ENCODE results near the gene XPC. TPM values are rescaled to one million over a fixed set of nuclear protein-coding genes. Genes with fewer than 3 reads are reported as not detected.
A peak's percentile ranks its signal among the peaks of the same experiment; 100 is the strongest.

The XPC gene
- total RNA-seq, 4 donors from 2014 or later, result 14.4 to 47.9 (median 30.0) TPM

DNA sequence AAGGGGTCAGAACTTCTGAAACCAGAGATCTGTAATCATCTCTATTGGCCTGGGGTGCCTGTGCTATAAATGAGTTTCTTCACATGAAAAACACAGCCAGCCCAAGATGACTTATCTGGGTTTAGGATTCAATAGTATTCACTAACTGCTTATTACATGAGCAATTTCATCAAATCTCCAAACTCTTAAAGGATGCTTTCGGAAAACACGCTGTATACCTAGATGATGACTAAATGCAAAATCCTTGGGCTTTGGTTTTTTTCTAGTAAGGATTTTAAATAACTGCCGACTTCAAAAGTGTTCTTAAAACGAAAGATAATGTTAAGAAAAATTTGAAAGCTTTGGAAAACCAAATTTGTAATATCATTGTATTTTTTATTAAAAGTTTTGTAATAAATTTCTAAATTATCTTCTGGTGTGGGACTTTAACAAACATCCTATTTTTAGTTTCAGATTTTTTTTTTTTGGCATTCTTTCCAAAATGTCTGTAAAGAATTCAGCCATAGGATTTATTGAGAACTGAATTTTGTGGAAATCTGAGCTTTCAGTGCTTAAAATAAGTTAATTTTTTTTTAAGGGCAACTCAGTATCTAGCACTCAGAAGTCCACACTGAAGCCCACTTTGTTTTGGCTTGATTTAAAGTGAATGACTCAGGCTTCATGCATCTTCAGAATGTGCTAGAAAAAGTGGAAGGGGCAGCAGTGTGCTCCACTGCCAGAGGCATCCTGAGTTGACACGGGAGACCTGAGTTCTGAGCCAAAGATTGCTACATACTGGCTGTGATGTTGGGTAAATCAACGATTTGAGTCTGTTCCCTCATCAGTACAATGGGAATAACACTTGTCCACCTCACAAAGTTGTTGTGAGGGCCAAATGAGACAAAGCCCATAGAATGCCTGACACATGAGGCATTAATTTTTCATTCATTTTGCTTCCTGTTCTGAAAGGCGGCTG, 34.9 kb downstream of the XPC start:
- Histone ChIP-seq H3K4me1 (peaks cover 21 to 76% (median 47%) of the 10 kb centered on the region in 3 donors), H3K9me3 (no peaks in the 10 kb centered on the region), H3K27ac (peak overlapping the region; percentile 73 to 93 (median 82)), H3K27me3 (no peaks in the 10 kb centered on the region), H3K36me3 (peaks cover 23 to 82% (median 24%) of the 10 kb centered on the region in 3 donors), H3K4me3 (peak overlapping the region in 1 of 4 donors; percentile 40)
- TF ChIP-seq CTCF (IDR thresholded peaks at IDR 0.05), result no peak
- no peak for TF ChIP-seq POLR2A (IDR thresholded peaks at IDR 0.05)
- intact Hi-C loops (cut with DNase I), result no loop called here
- 37 to 43% methylated on average over 7 of the region's 7 CpGs for WGBS, 2 donors
- no peak for DNase-seq

- Histone ChIP-seq H3K36me3 (peaks cover 20 to 82% (median 30%) of the 10 kb centered on the region in 3 donors), H3K4me1 (peaks cover 21 to 75% (median 47%) of the 10 kb centered on the region in 3 donors), H3K4me3 (no peak overlapping the region), H3K9me3 (no peaks in the 10 kb centered on the region), H3K27me3 (no peaks in the 10 kb centered on the region), H3K27ac (peak overlapping the region; percentile 73 to 88 (median 82))
- 29 to 34% methylated on average over 8 of the region's 8 CpGs for WGBS, 2 donors
- no peak for TF ChIP-seq CTCF (IDR thresholded peaks at IDR 0.05)
- TF ChIP-seq POLR2A (IDR thresholded peaks at IDR 0.05), result no peak
- DNase-seq, result no peak
- intact Hi-C loops (cut with DNase I), result no loop called here
Measured at GRCh38 chr3:14142567-14143270, 35.7 kb downstream of the XPC start.

GRCh38 chr3:14141602-14142341, 36.6 kb downstream of the XPC start:
- Histone ChIP-seq H3K36me3 (peaks cover 18 to 82% (median 28%) of the 10 kb centered on the region in 3 donors), H3K9me3 (no peaks in the 10 kb centered on the region), H3K4me3 (no peak overlapping the region), H3K4me1 (peaks cover 21 to 83% (median 52%) of the 10 kb centered on the region in 3 donors), H3K27me3 (no peaks in the 10 kb centered on the region), H3K27ac (peak overlapping the region in 3 of 4 donors; percentile 77 to 88 (median 87))
- WGBS, 2 donors, result 83 to 88% methylated on average over 13 to 19 of the region's 19 CpGs
- intact Hi-C loops (cut with DNase I), result no loop called here
- DNase-seq, result no peak
- TF ChIP-seq POLR2A (IDR thresholded peaks at IDR 0.05) (no peak), CTCF (IDR thresholded peaks at IDR 0.05) (no peak)

DNA sequence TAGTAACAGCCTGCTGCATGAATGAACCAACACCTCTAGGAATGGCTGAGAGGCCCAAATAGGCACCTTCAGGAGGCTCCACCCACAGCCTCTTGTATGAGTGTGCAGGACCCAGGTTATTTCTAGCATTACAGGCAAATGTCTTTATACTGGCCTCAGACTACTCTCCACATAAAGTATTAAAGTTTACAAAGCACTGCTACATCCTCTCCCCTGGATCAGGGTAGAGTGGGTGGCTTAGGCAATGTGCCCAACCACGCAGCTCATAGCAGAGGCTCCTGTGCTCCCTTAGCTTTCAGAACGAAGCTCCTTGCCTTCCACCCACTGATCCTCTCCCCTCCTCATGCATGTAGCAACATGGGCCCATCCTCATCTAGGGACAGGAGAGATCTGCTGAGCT, 37.3 kb downstream of the XPC start:
- H3K27me3 ChIP-seq, result no peaks in the 10 kb centered on the region
- peaks cover 18 to 83% (median 49%) of the 10 kb centered on the region in 3 donors for H3K4me1 ChIP-seq
- DNase-seq, result no peak
- intact Hi-C loops (cut with DNase I), result no loop called here
- TF ChIP-seq POLR2A (IDR thresholded peaks at IDR 0.05) (no peak), CTCF (IDR thresholded peaks at IDR 0.05) (no peak)
- peaks cover 22 to 82% (median 23%) of the 10 kb centered on the region in 3 donors for H3K36me3 ChIP-seq
- 21 to 46% methylated on average over 2 of the region's 2 CpGs for WGBS, 2 donors
- H3K27ac ChIP-seq, result peak overlapping the region in 3 of 4 donors; percentile 77 to 88 (median 87)
- no peaks in the 10 kb centered on the region for H3K9me3 ChIP-seq
- H3K4me3 ChIP-seq, result no peak overlapping the region
